Glutamatergic neuron (in vitro differentiated cells): ENCODE results near the gene SIK2. TPM values are rescaled to one million over a fixed set of nuclear protein-coding genes. Genes with fewer than 3 reads are reported as not detected.

ENCODE experiments used
- DNase-seq: peaks from one replicate; pipeline ENCODE4 v3.0.0; 2022
- H3K27ac Mint-ChIP-seq: one replicate; pipeline ENCODE4 v1.8.0; 2020; ENCODE audit warnings: mild to moderate bottlenecking, mixed read lengths, inconsistent platforms; ENCODE audit not compliant: unreplicated experiment
- H3K27me3 Mint-ChIP-seq: one replicate; pipeline ENCODE4 v1.8.0; 2020; ENCODE audit warnings: mild to moderate bottlenecking, moderate library complexity, mixed read lengths, inconsistent platforms; ENCODE audit not compliant: unreplicated experiment
- H3K36me3 Mint-ChIP-seq: one replicate; pipeline ENCODE4 v1.8.0; 2020; ENCODE audit warnings: mild to moderate bottlenecking, mixed read lengths, inconsistent platforms; ENCODE audit not compliant: unreplicated experiment
- H3K4me1 Mint-ChIP-seq: one replicate; pipeline ENCODE4 v1.8.0; 2020; ENCODE audit warnings: mild to moderate bottlenecking, low read depth, mixed read lengths, inconsistent platforms; ENCODE audit not compliant: unreplicated experiment
- H3K4me3 Mint-ChIP-seq: one replicate; pipeline ENCODE4 v1.8.0; 2020; ENCODE audit warnings: mild to moderate bottlenecking, mixed read lengths, inconsistent platforms; ENCODE audit not compliant: unreplicated experiment
- H3K9me3 Mint-ChIP-seq: one replicate; pipeline ENCODE4 v1.8.0; 2020; ENCODE audit warnings: mild to moderate bottlenecking, moderate library complexity, mixed read lengths, inconsistent platforms; ENCODE audit not compliant: unreplicated experiment
- total RNA-seq: library from RNA; stranded (reverse); fragmentation: NEBNext Ultra II Directional; extraction: Animal tissue kit (Norgen Biotek cat#: 25700); gene quantifications from one replicate; pipeline ENCODE4 v1.2.1, GENCODE V29; 2021; ENCODE audit not compliant: unreplicated experiment
- TF ChIP-seq, protein P1 (sequence below): fragments of 200-600 bp; sonication (generic); IDR thresholded peaks from one replicate; pipeline ENCODE4 v1.5.0; 2021; ENCODE audit not compliant: partially characterized antibody, unreplicated experiment

The SIK2 gene
- total RNA-seq, 1 donor from 2014 or later: 10.1 TPM

DNA sequence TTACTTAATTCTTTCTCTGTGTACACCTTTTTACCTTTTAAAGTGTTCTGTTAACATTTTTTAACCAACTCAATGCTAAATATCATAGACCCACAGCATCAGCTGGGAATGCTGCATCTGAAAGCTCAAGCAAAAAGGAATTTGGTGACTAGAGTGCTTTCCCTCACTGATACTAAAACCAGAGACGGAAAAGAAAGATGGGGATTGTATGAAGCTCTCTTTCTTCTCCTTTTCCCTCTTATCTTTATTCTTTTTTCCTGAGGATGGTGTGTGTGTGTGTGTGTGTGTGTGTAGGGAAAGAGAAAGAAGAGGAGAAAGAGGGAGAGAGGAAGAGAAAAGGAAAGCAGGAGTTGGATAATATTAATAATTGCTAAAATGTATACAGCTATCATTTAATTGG lies 4.1 kb upstream of the SIK2 start:
- Mint-ChIP-seq H3K27me3 (peaks cover 7% of the 10 kb centered on the region), H3K36me3 (peaks cover under 1% of the 10 kb centered on the region), H3K4me3 (no peak overlapping the region), H3K4me1 (peaks cover under 1% of the 10 kb centered on the region), H3K27ac (no peak overlapping the region), H3K9me3 (no peaks in the 10 kb centered on the region)
- TF ChIP-seq, protein P1, sequence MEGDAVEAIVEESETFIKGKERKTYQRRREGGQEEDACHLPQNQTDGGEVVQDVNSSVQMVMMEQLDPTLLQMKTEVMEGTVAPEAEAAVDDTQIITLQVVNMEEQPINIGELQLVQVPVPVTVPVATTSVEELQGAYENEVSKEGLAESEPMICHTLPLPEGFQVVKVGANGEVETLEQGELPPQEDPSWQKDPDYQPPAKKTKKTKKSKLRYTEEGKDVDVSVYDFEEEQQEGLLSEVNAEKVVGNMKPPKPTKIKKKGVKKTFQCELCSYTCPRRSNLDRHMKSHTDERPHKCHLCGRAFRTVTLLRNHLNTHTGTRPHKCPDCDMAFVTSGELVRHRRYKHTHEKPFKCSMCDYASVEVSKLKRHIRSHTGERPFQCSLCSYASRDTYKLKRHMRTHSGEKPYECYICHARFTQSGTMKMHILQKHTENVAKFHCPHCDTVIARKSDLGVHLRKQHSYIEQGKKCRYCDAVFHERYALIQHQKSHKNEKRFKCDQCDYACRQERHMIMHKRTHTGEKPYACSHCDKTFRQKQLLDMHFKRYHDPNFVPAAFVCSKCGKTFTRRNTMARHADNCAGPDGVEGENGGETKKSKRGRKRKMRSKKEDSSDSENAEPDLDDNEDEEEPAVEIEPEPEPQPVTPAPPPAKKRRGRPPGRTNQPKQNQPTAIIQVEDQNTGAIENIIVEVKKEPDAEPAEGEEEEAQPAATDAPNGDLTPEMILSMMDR: no peak
- no peak for DNase-seq

DNA sequence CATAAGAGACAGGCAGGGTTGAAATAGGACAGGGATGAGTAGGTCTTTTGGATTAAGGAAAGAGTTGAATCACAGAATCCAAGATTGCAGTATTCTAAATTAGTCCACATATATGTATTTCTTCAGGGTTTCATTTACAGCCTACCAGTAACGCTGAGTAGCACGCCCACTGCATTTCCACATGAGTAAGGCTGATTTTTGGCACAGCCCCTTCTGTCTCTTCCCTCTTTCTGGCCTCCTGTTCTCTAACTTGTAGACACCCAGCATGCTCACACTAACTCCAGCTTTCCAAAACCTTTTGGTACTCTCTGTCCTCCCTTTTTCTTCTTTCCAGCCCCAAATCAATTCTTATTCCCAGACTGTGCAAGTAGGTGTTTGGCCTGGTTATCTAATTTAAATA lies 3.7 kb upstream of the SIK2 start:
- no peak for DNase-seq
- TF ChIP-seq, protein P1: no peak
- Mint-ChIP-seq H3K27ac (no peak overlapping the region), H3K9me3 (peaks cover 2% of the 10 kb centered on the region), H3K27me3 (peaks cover 11% of the 10 kb centered on the region), H3K36me3 (peaks cover 4% of the 10 kb centered on the region), H3K4me1 (peaks cover 5% of the 10 kb centered on the region), H3K4me3 (no peak overlapping the region)

DNA sequence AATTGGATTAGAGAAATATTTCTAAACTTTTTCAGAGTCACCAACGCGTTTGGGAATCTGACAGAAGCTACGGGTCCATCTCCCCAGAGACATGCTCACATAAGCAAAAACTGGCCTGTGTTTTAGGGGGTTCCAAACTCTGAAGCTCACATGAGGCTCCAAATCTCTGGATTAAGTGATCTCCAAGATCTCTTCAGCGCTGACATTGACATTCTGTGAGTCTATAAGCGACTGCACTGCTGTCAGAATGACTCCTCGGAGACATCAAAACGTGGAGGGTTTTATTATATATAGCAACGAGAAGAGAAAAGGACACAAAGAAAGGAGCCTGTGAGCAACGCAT lies 642 bp upstream of the SIK2 start:
- H3K4me1 Mint-ChIP-seq: peaks cover 12% of the 10 kb centered on the region
- TF ChIP-seq, protein P1: no peak
- no peak for DNase-seq
- peaks cover 6% of the 10 kb centered on the region for H3K9me3 Mint-ChIP-seq
- peaks cover 4% of the 10 kb centered on the region for H3K36me3 Mint-ChIP-seq
- H3K4me3 Mint-ChIP-seq: peak overlapping the region; percentile 86
- H3K27ac Mint-ChIP-seq: peak overlapping the region; percentile 55
- peaks cover 10% of the 10 kb centered on the region for H3K27me3 Mint-ChIP-seq

DNA sequence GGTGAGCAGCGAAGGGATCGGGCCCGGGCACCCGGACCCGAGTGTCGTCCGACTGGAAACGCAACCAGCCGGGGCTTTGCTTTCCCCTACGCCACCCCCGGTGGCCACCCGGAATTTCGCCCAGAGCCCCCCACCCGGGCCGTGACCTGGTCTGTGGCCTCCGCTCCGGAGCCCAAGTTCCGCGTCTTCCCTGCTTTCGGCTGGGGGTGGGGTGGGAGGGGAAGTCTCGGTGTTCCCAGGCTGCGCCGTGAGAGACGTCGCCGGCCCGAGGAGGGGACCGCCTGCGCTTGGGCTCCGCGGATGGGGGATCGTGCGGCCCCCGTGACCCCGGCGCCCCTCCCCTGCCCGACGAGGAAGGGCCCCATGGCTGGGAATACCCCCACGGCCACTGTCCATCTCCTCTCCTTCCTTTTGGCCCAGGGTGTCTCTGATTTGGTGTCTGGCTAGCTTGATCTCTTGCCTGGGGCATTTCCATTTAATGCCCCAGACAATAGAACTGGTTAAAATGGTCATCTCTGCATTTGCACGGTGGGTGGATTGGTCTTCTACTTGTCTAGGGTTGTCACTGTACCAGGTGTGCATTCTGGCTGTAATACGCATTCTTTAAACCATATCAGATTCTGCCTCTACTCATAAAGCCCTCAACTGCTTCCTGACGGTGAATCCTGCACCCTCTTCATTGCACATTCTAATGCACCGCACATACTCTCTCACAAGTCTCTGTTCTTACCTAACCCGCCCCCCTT lies 789 bp downstream of the SIK2 start:
- Mint-ChIP-seq H3K4me3 (peak overlapping the region; percentile 96), H3K27me3 (peaks cover 10% of the 10 kb centered on the region), H3K4me1 (peaks cover 12% of the 10 kb centered on the region), H3K36me3 (peaks cover 4% of the 10 kb centered on the region), H3K27ac (peak overlapping the region; percentile 73), H3K9me3 (peaks cover 6% of the 10 kb centered on the region)
- TF ChIP-seq, protein P1: no peak
- DNase-seq: peak; percentile 67

DNA sequence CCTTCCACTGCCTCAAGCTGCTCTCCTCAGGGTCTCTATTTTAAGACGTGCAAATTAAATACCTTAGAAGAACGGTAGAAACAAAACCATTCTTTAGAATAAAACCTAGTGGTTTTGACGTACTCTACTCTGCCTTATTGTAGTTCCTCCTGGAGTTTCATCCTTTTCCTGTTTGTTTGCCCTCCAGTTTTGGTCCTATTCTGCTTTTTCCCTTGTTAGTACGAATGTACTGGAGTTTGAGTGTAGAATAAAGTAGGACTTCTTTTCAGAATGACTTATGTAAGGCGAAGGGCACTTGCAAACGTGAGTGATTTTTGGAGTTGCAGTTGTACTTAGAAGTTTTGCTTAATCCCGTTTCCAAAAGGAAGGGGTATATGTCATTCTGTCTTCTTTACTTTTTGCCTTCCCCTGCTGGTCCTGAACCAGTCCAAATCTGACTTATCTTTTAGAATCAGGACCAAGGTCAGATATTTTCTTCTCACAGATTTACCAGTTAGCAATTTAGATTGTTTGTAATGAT lies 1.4 kb downstream of the SIK2 start:
- H3K36me3 Mint-ChIP-seq: peaks cover 4% of the 10 kb centered on the region
- DNase-seq: no peak
- H3K4me3 Mint-ChIP-seq: peak overlapping the region; percentile 96
- TF ChIP-seq, protein P1: no peak
- peaks cover 6% of the 10 kb centered on the region for H3K9me3 Mint-ChIP-seq
- H3K4me1 Mint-ChIP-seq: peaks cover 12% of the 10 kb centered on the region
- H3K27ac Mint-ChIP-seq: peak overlapping the region; percentile 73
- peaks cover 8% of the 10 kb centered on the region for H3K27me3 Mint-ChIP-seq
